ENCODE data around the gene RRP8. TPM values are rescaled to one million over a fixed set of nuclear protein-coding genes. Genes with fewer than 3 reads are reported as not detected.

Gene RRP8
- total and polyA plus RNA-seq, 9 of the 15 experiments (the other 6 are each of a cell fraction or from before 2014, with no cell fraction given): 5.7 to 47.3 (median 32.6) TPM

DNA sequence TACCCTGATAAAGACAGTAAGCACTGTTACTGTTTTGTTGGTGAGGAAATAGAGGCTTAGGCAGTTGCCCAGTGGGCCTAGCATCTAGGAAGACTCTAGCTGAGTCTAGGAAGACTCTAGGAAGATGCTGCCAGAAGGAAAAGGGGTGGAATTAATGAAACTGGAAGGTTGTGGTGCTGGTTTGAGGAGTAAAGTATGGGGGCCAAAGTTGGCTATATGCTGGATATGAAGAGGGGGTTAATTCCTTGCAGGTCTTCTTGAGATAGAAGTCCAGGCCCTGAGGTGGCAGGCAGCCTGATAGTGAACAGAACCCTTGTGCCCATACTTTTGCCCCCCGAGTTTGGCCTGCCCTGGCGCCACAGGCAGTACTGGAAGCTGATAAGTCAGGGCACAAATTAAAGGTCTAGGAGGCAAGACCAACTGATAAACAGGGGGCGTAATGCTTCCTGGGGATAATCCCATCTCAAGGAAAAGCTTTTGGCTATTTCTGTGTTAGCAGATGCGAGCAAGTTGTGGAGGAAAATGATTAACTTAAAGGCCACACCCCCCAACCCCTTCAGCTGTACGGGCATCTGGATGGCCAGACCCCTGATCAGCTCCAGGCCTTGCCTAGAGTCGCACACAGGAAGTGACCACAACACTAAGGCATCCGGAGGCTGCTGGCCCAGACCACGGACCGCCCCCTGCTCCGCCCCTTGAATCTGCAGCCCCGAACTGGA, 3.2 kb upstream of the RRP8 start (continued):
- TF ChIP-seq, protein P1, sequence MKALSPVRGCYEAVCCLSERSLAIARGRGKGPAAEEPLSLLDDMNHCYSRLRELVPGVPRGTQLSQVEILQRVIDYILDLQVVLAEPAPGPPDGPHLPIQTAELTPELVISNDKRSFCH (CRISPR knock-in tag; IDR thresholded peaks at IDR 0.05): no peak
- TF ChIP-seq, protein P1 (tag; IDR thresholded peaks at IDR 0.05): 0 out of 2 replicates have a peak, but pooled peaks have one; percentile 22
- TF ChIP-seq HDAC6 (IDR thresholded peaks at IDR 0.05; ENCODE audit: low read depth, low read length): no peak
- peak; percentile 10; the same call in 1 of the 2 replicates for TF ChIP-seq ZNF24 (IDR thresholded peaks at IDR 0.05)
- TF ChIP-seq, protein P2, sequence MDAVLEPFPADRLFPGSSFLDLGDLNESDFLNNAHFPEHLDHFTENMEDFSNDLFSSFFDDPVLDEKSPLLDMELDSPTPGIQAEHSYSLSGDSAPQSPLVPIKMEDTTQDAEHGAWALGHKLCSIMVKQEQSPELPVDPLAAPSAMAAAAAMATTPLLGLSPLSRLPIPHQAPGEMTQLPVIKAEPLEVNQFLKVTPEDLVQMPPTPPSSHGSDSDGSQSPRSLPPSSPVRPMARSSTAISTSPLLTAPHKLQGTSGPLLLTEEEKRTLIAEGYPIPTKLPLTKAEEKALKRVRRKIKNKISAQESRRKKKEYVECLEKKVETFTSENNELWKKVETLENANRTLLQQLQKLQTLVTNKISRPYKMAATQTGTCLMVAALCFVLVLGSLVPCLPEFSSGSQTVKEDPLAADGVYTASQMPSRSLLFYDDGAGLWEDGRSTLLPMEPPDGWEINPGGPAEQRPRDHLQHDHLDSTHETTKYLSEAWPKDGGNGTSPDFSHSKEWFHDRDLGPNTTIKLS (IDR thresholded peaks at IDR 0.05; ENCODE audit: borderline replicate concordance, low read depth): no peak
- TF ChIP-seq EP400 (IDR thresholded peaks at IDR 0.05): peak; percentile 57; the same call in 1 of the 2 replicates
- no peak for TF ChIP-seq U2AF2 (optimal IDR thresholded peaks at IDR 0.05; ENCODE audit: low read depth, low read length)
- TF ChIP-seq GTF3C2 (IDR thresholded peaks at IDR 0.05; ENCODE audit: borderline replicate concordance, extremely low read depth, insufficient read length): no peak
- TF ChIP-seq RBM14 (IDR thresholded peaks at IDR 0.05; ENCODE audit: borderline replicate concordance, insufficient read depth, low read depth, low read length): no peak
- TF ChIP-seq ELF1 (tag; IDR thresholded peaks at IDR 0.05): peak; percentile 68; the same call in 1 of the 2 replicates
- TF ChIP-seq SLC30A9 (CRISPR knock-in tag; IDR thresholded peaks at IDR 0.05): no peak
- no peak for TF ChIP-seq ZNF316 (IDR thresholded peaks at IDR 0.05)
- TF ChIP-seq, protein P3, sequence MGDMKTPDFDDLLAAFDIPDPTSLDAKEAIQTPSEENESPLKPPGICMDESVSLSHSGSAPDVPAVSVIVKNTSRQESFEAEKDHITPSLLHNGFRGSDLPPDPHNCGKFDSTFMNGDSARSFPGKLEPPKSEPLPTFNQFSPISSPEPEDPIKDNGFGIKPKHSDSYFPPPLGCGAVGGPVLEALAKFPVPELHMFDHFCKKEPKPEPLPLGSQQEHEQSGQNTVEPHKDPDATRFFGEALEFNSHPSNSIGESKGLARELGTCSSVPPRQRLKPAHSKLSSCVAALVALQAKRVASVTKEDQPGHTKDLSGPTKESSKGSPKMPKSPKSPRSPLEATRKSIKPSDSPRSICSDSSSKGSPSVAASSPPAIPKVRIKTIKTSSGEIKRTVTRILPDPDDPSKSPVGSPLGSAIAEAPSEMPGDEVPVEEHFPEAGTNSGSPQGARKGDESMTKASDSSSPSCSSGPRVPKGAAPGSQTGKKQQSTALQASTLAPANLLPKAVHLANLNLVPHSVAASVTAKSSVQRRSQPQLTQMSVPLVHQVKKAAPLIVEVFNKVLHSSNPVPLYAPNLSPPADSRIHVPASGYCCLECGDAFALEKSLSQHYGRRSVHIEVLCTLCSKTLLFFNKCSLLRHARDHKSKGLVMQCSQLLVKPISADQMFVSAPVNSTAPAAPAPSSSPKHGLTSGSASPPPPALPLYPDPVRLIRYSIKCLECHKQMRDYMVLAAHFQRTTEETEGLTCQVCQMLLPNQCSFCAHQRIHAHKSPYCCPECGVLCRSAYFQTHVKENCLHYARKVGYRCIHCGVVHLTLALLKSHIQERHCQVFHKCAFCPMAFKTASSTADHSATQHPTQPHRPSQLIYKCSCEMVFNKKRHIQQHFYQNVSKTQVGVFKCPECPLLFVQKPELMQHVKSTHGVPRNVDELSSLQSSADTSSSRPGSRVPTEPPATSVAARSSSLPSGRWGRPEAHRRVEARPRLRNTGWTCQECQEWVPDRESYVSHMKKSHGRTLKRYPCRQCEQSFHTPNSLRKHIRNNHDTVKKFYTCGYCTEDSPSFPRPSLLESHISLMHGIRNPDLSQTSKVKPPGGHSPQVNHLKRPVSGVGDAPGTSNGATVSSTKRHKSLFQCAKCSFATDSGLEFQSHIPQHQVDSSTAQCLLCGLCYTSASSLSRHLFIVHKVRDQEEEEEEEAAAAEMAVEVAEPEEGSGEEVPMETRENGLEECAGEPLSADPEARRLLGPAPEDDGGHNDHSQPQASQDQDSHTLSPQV (IDR thresholded peaks at IDR 0.05): peak; percentile 67; the same call in 1 of the 2 replicates
- TF ChIP-seq, protein P4, sequence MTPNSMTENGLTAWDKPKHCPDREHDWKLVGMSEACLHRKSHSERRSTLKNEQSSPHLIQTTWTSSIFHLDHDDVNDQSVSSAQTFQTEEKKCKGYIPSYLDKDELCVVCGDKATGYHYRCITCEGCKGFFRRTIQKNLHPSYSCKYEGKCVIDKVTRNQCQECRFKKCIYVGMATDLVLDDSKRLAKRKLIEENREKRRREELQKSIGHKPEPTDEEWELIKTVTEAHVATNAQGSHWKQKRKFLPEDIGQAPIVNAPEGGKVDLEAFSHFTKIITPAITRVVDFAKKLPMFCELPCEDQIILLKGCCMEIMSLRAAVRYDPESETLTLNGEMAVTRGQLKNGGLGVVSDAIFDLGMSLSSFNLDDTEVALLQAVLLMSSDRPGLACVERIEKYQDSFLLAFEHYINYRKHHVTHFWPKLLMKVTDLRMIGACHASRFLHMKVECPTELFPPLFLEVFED (CRISPR knock-in tag; conservative IDR thresholded peaks at IDR 0.05): no peak
- no peak for TF ChIP-seq PHB2 (IDR thresholded peaks at IDR 0.05; ENCODE audit: low read depth)
- TF ChIP-seq ZC3H8 (IDR thresholded peaks at IDR 0.05): no peak

Measured in K562 (cell line).